PC-9 (cell line): ENCODE data around the gene FOXP1. TPM values are rescaled to one million over a fixed set of nuclear protein-coding genes. Genes with fewer than 3 reads are reported as not detected.

Experiments
- BruUV-seq: library from RNA; stranded (reverse); fragments of 400-500 nt; replicated peaks from 2 replicates; lab custom pipeline; 2021; lab: Mats Ljungman, UMichigan
- CTCF ChIA-PET: fragments of 300-600 bp; sonication (Branson Sonifier 250); formaldehyde crosslinking; loops from one replicate; lab custom pipeline; 2022; ENCODE audit warnings: antibody characterized with exemption; lab: Charles Lee
- POLR2A ChIA-PET: fragments of 300-600 bp; sonication (Branson Sonifier 250); formaldehyde crosslinking; loops from one replicate; lab custom pipeline; 2022; ENCODE audit warnings: antibody characterized with exemption; ENCODE audit not compliant: unreplicated experiment; lab: Charles Lee
- DNase-seq, 2 experiments: peaks; one replicate each; pipeline versions ENCODE4 v3.0.0 to v3.0.0-alpha.2; 2015 to 2022; ENCODE audit warnings: mixed read lengths in 1 of 2
- H2AFZ ChIP-seq: fragments of 200-600 bp; sonication (generic); 2 replicates; pipeline ENCODE4 v1.8.1; 2017; ENCODE audit warnings: antibody characterized with exemption
- H3F3A ChIP-seq: fragments of 200-600 bp; sonication (generic); 2 replicates; pipeline ENCODE4 v1.8.1; 2017; ENCODE audit warnings: antibody characterized with exemption, mild to moderate bottlenecking, low read depth; ENCODE audit not compliant: insufficient read depth
- H3K27ac ChIP-seq: fragments of 200-600 bp; sonication (generic); 2 replicates; pipeline ENCODE4 v1.6.1; 2016; ENCODE audit warnings: mixed run types
- H3K27me3 ChIP-seq: fragments of 200-600 bp; sonication (generic); 2 replicates; pipeline ENCODE4 v1.6.1; 2016; ENCODE audit warnings: low read depth, mixed run types; ENCODE audit not compliant: insufficient read depth
- H3K36me3 ChIP-seq: fragments of 200-600 bp; sonication (generic); 2 replicates; pipeline ENCODE4 v1.6.1; 2016; ENCODE audit warnings: low read depth, mixed run types
- H3K4me1 ChIP-seq: fragments of 200-600 bp; sonication (generic); replicated peaks from 2 replicates; pipeline ENCODE4 v1.6.1; 2016; ENCODE audit warnings: mixed run types; ENCODE audit not compliant: insufficient read depth
- H3K4me2 ChIP-seq: fragments of 200-600 bp; sonication (generic); 2 replicates; pipeline ENCODE4 v1.6.1; 2017; ENCODE audit warnings: mixed run types
- H3K4me3 ChIP-seq: fragments of 200-600 bp; sonication (generic); 2 replicates; pipeline ENCODE4 v1.6.1; 2016; ENCODE audit warnings: mixed run types
- H3K79me2 ChIP-seq: fragments of 200-600 bp; sonication (generic); 2 replicates; pipeline ENCODE4 v1.6.1; 2017; ENCODE audit warnings: low read depth, mixed run types
- H3K9me2 ChIP-seq: fragments of 200-600 bp; sonication (generic); 2 replicates; pipeline ENCODE4 v1.8.1; 2017; ENCODE audit warnings: mild to moderate bottlenecking; ENCODE audit not compliant: insufficient read depth
- H3K9me3 ChIP-seq: fragments of 200-600 bp; sonication (generic); 2 replicates; pipeline ENCODE4 v1.8.1; 2016; ENCODE audit warnings: low read depth; ENCODE audit not compliant: insufficient read depth
- H4K20me1 ChIP-seq: fragments of 200-600 bp; sonication (generic); 2 replicates; pipeline ENCODE4 v1.8.1; 2017; ENCODE audit not compliant: insufficient read depth
- EZH2 ChIP-seq: fragments of 200-600 bp; sonication (generic); IDR thresholded peaks from 2 replicates; pipeline ENCODE4 v1.8.0; 2017; ENCODE audit warnings: antibody characterized with exemption, low read depth
- intact Hi-C: fragments of 100-400 bp; cut with micrococcal nuclease; formaldehyde crosslinking; loops from one replicate; pipeline ENCODE4 v1.10.0; 2022; ENCODE audit not compliant: unreplicated experiment
- total RNA-seq: library from RNA; stranded (reverse); gene quantifications from 2 replicates; pipeline ENCODE4 v1.2.3, GENCODE V29; 2021
- TF ChIP-seq, protein P1 (sequence below): fragments of 200-600 bp; sonication (generic); conservative IDR thresholded peaks from 2 replicates; pipeline ENCODE4 v1.6.1; 2017; ENCODE audit warnings: mixed run types, antibody characterized with exemption, mild to moderate bottlenecking, moderate library complexity

The FOXP1 gene
- total RNA-seq, 1 experiment from 2014 or later = 33.3 TPM

DNA sequence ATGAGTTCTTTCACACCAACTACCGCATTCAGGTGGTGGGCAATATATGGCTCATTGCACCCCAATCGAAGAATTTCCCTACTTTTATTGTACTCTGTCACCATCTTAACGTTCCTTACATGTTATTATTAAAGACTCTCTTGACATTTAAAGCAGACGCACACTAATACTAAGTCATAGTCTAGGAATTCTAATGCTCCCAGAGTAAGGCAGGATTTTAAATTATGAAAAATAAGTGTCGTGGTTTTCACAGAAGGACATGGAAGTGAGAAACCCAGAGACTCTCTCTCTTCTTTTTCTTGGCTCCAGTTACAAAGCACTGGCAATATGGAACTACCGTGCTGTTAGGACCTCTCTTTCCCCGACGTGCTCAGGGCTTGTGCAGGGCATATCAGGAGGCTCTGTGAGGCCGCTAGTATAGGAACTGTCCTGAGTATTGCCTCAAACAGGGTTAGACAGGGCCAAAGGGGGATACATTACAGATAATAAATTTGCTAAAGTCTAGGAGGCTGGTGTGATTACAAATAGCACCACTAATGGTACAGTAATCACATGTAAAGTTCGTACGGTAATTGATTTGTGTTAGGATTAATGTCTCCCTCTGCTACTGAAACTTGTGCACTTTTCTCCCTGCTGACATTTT, 590.8 kb downstream of the FOXP1 start:
- Histone ChIP-seq H3K9me3 (no peaks in the 10 kb centered on the region), H3K36me3 (no peaks in the 10 kb centered on the region), H3K4me1 (no peaks in the 10 kb centered on the region), H3F3A (no peaks in the 10 kb centered on the region), H3K4me3 (no peak overlapping the region), H4K20me1 (no peaks in the 10 kb centered on the region), H3K79me2 (no peaks in the 10 kb centered on the region), H3K4me2 (no peak overlapping the region), H3K27ac (no peak overlapping the region), H2AFZ (no peak overlapping the region), H3K27me3 (no peaks in the 10 kb centered on the region), H3K9me2 (no peaks in the 10 kb centered on the region)
- intact Hi-C loops = no loop called here
- ChIA-PET POLR2A (no interaction called here), CTCF (no interaction called here)
- DNase-seq = no peak
- no peak for TF ChIP-seq EZH2
- TF ChIP-seq, protein P1, sequence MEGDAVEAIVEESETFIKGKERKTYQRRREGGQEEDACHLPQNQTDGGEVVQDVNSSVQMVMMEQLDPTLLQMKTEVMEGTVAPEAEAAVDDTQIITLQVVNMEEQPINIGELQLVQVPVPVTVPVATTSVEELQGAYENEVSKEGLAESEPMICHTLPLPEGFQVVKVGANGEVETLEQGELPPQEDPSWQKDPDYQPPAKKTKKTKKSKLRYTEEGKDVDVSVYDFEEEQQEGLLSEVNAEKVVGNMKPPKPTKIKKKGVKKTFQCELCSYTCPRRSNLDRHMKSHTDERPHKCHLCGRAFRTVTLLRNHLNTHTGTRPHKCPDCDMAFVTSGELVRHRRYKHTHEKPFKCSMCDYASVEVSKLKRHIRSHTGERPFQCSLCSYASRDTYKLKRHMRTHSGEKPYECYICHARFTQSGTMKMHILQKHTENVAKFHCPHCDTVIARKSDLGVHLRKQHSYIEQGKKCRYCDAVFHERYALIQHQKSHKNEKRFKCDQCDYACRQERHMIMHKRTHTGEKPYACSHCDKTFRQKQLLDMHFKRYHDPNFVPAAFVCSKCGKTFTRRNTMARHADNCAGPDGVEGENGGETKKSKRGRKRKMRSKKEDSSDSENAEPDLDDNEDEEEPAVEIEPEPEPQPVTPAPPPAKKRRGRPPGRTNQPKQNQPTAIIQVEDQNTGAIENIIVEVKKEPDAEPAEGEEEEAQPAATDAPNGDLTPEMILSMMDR = no peak
- no TSS peak for BruUV-seq

DNA sequence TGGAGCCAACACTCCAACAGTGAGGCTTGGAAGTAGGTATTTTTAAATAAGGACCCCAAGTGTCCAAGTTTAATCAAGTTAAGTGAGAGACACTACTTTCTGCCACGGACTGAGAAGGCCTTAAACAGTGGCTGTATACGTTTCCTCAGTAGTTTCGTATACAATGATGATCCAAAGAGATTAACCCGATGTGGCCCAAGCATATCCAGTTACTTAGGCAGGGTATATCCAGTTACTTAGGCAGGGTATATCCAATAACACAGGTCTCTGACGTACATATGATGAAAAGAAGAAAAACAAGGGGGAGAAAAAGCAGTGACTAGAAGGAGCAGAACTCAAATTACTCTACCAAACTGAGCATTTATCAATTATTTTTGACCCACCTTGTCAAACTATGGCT, 591.4 kb downstream of the FOXP1 start:
- CTCF ChIA-PET = no interaction called here
- no peaks in the 10 kb centered on the region for H4K20me1 ChIP-seq
- BruUV-seq = no TSS peak
- H3K9me3 ChIP-seq = no peaks in the 10 kb centered on the region
- H3K4me2 ChIP-seq = no peak overlapping the region
- H3K9me2 ChIP-seq = no peaks in the 10 kb centered on the region
- no peak for DNase-seq
- intact Hi-C loops = no loop called here
- H3K4me1 ChIP-seq = no peaks in the 10 kb centered on the region
- no peaks in the 10 kb centered on the region for H3K79me2 ChIP-seq
- no peak overlapping the region for H3K27ac ChIP-seq
- H3K36me3 ChIP-seq = no peaks in the 10 kb centered on the region
- H2AFZ ChIP-seq = no peak overlapping the region
- no peaks in the 10 kb centered on the region for H3K27me3 ChIP-seq
- no peak overlapping the region for H3K4me3 ChIP-seq
- no peaks in the 10 kb centered on the region for H3F3A ChIP-seq
- TF ChIP-seq, protein P1 = no peak
- TF ChIP-seq EZH2 = no peak
- POLR2A ChIA-PET = no interaction called here

- no peaks in the 10 kb centered on the region for H3K27me3 ChIP-seq
- H3K4me2 ChIP-seq = no peak overlapping the region
- intact Hi-C loops = no loop called here
- H3F3A ChIP-seq = no peaks in the 10 kb centered on the region
- no peaks in the 10 kb centered on the region for H3K79me2 ChIP-seq
- no peak for DNase-seq
- H3K36me3 ChIP-seq = no peaks in the 10 kb centered on the region
- POLR2A ChIA-PET = no interaction called here
- no TSS peak for BruUV-seq
- H3K9me2 ChIP-seq = no peaks in the 10 kb centered on the region
- TF ChIP-seq EZH2 = no peak
- TF ChIP-seq, protein P1 = no peak
- H3K27ac ChIP-seq = no peak overlapping the region
- no peaks in the 10 kb centered on the region for H3K9me3 ChIP-seq
- H3K4me3 ChIP-seq = no peak overlapping the region
- no peaks in the 10 kb centered on the region for H4K20me1 ChIP-seq
- CTCF ChIA-PET = no interaction called here
- no peaks in the 10 kb centered on the region for H3K4me1 ChIP-seq
- no peak overlapping the region for H2AFZ ChIP-seq
Observed at GRCh38 chr3:70990723-70991122, 592.8 kb downstream of the FOXP1 start.
